ENCODE data around the gene EXOSC9.
A peak's percentile ranks its signal among the peaks of the same experiment; 100 is the strongest.
"Not testable (repeated sequence)": the region's sequence is repeated elsewhere in the genome, so short reads cannot be mapped to it uniquely, and the experiment has no call there.

The EXOSC9 gene

GRCh38 chr4:121800961-121801714 lies at the start of gene EXOSC9:
TSS of gene EXOSC9 (plus strand) at chr4:121801323. CDS start at chr4:121801425, 102 bp downstream.
- Histone ChIP-seq H3K9me3 (ENCODE audit: control insufficient read depth, low read depth, low read length) (no peaks in the 10 kb centered on the region), H3K36me3 (ENCODE audit: control insufficient read depth, low read depth, low read length) (peaks cover 32% of the 10 kb centered on the region), H3K4me3 (ENCODE audit: low read length) (peak within 1 kb of the TSS; percentile 98), H3K27me3 (ENCODE audit: control insufficient read depth, insufficient read depth, low read length) (no peaks in the 10 kb centered on the region), H3K27ac (ENCODE audit: low read length) (peak within 1 kb of the TSS; percentile 94), H3K9ac (ENCODE audit: low read length) (peak within 1 kb of the TSS; percentile 99), H3K4me1 (ENCODE audit: control insufficient read depth, low read depth, low read length) (peaks cover 12% of the 10 kb centered on the region)

GRCh38 chr4:121752142-121752541 lies 49.0 kb upstream of the EXOSC9 start:
- not testable (repeated sequence) for H3K36me3 ChIP-seq (ENCODE audit: control insufficient read depth, low read depth, low read length); H3K4me3 ChIP-seq (ENCODE audit: low read length); H3K9me3 ChIP-seq (ENCODE audit: control insufficient read depth, low read depth, low read length); H3K9ac ChIP-seq (ENCODE audit: low read length); H3K27ac ChIP-seq (ENCODE audit: low read length)
- H3K4me1 ChIP-seq (ENCODE audit: control insufficient read depth, low read depth, low read length) = peaks cover 16% of the 10 kb centered on the region
- H3K27me3 ChIP-seq (ENCODE audit: control insufficient read depth, insufficient read depth, low read length) = peaks cover 38% of the 10 kb centered on the region

GRCh38 chr4:121758925-121759568 lies 42.1 kb upstream of the EXOSC9 start:
- Histone ChIP-seq H3K27me3 (ENCODE audit: control insufficient read depth, insufficient read depth, low read length) (peaks cover 27% of the 10 kb centered on the region), H3K9ac (ENCODE audit: low read length) (no peak overlapping the region), H3K27ac (ENCODE audit: low read length) (no peak overlapping the region), H3K4me3 (ENCODE audit: low read length) (no peak overlapping the region), H3K36me3 (ENCODE audit: control insufficient read depth, low read depth, low read length) (no peaks in the 10 kb centered on the region), H3K9me3 (ENCODE audit: control insufficient read depth, low read depth, low read length) (no peaks in the 10 kb centered on the region), H3K4me1 (ENCODE audit: control insufficient read depth, low read depth, low read length) (no peaks in the 10 kb centered on the region)

- Histone ChIP-seq H3K27ac (ENCODE audit: low read length) (no peak overlapping the region), H3K4me1 (ENCODE audit: control insufficient read depth, low read depth, low read length) (peaks cover under 1% of the 10 kb centered on the region), H3K9me3 (ENCODE audit: control insufficient read depth, low read depth, low read length) (no peaks in the 10 kb centered on the region), H3K4me3 (ENCODE audit: low read length) (no peak overlapping the region), H3K27me3 (ENCODE audit: control insufficient read depth, insufficient read depth, low read length) (peaks cover 39% of the 10 kb centered on the region), H3K9ac (ENCODE audit: low read length) (no peak overlapping the region), H3K36me3 (ENCODE audit: control insufficient read depth, low read depth, low read length) (no peaks in the 10 kb centered on the region)
Measured at GRCh38 chr4:121760205-121760604, 40.9 kb upstream of the EXOSC9 start.

- Histone ChIP-seq H3K27ac (ENCODE audit: low read length) (no peak overlapping the region), H3K4me1 (ENCODE audit: control insufficient read depth, low read depth, low read length) (peaks cover 11% of the 10 kb centered on the region), H3K9me3 (ENCODE audit: control insufficient read depth, low read depth, low read length) (no peaks in the 10 kb centered on the region), H3K36me3 (ENCODE audit: control insufficient read depth, low read depth, low read length) (no peaks in the 10 kb centered on the region), H3K27me3 (ENCODE audit: control insufficient read depth, insufficient read depth, low read length) (peaks cover 69% of the 10 kb centered on the region), H3K4me3 (ENCODE audit: low read length) (peak overlapping the region; percentile 77), H3K9ac (ENCODE audit: low read length) (peak overlapping the region; percentile 46)
Measured at GRCh38 chr4:121764303-121764701, 36.8 kb upstream of the EXOSC9 start.

GRCh38 chr4:121764702-121765367 lies 36.3 kb upstream of the EXOSC9 start, which contains the start of gene SMIM43:
TSS of gene SMIM43 (minus strand) at chr4:121765164. CDS start at chr4:121765105, 59 bp downstream.
- no peaks in the 10 kb centered on the region for H3K9me3 ChIP-seq (ENCODE audit: control insufficient read depth, low read depth, low read length)
- H3K27me3 ChIP-seq (ENCODE audit: control insufficient read depth, insufficient read depth, low read length) = peaks cover 69% of the 10 kb centered on the region
- H3K4me3 ChIP-seq (ENCODE audit: low read length) = peak within 1 kb of the TSS; percentile 77
- H3K9ac ChIP-seq (ENCODE audit: low read length) = peak within 1 kb of the TSS; percentile 46
- no peaks in the 10 kb centered on the region for H3K36me3 ChIP-seq (ENCODE audit: control insufficient read depth, low read depth, low read length)
- no peak within 1 kb of the TSS for H3K27ac ChIP-seq (ENCODE audit: low read length)
- H3K4me1 ChIP-seq (ENCODE audit: control insufficient read depth, low read depth, low read length) = peaks cover 11% of the 10 kb centered on the region

- H3K4me1 ChIP-seq (ENCODE audit: control insufficient read depth, low read depth, low read length) = peaks cover 11% of the 10 kb centered on the region
- peak overlapping the region; percentile 77 for H3K4me3 ChIP-seq (ENCODE audit: low read length)
- H3K9ac ChIP-seq (ENCODE audit: low read length) = peak overlapping the region; percentile 46
- H3K36me3 ChIP-seq (ENCODE audit: control insufficient read depth, low read depth, low read length) = no peaks in the 10 kb centered on the region
- no peak overlapping the region for H3K27ac ChIP-seq (ENCODE audit: low read length)
- peaks cover 69% of the 10 kb centered on the region for H3K27me3 ChIP-seq (ENCODE audit: control insufficient read depth, insufficient read depth, low read length)
- no peaks in the 10 kb centered on the region for H3K9me3 ChIP-seq (ENCODE audit: control insufficient read depth, low read depth, low read length)
Measured at GRCh38 chr4:121765368-121765705, 35.8 kb upstream of the EXOSC9 start.

GRCh38 chr4:121765971-121766538 lies 35.1 kb upstream of the EXOSC9 start:
- Histone ChIP-seq H3K9me3 (ENCODE audit: control insufficient read depth, low read depth, low read length) (no peaks in the 10 kb centered on the region), H3K36me3 (ENCODE audit: control insufficient read depth, low read depth, low read length) (no peaks in the 10 kb centered on the region), H3K9ac (ENCODE audit: low read length) (no peak overlapping the region), H3K4me1 (ENCODE audit: control insufficient read depth, low read depth, low read length) (peaks cover 11% of the 10 kb centered on the region), H3K27me3 (ENCODE audit: control insufficient read depth, insufficient read depth, low read length) (peaks cover 64% of the 10 kb centered on the region), H3K4me3 (ENCODE audit: low read length) (peak overlapping the region; percentile 77), H3K27ac (ENCODE audit: low read length) (no peak overlapping the region)

- Histone ChIP-seq H3K4me1 (ENCODE audit: control insufficient read depth, low read depth, low read length) (peaks cover 11% of the 10 kb centered on the region), H3K4me3 (ENCODE audit: low read length) (no peak overlapping the region), H3K27ac (ENCODE audit: low read length) (no peak overlapping the region), H3K9ac (ENCODE audit: low read length) (no peak overlapping the region), H3K9me3 (ENCODE audit: control insufficient read depth, low read depth, low read length) (no peaks in the 10 kb centered on the region), H3K36me3 (ENCODE audit: control insufficient read depth, low read depth, low read length) (no peaks in the 10 kb centered on the region), H3K27me3 (ENCODE audit: control insufficient read depth, insufficient read depth, low read length) (peaks cover 61% of the 10 kb centered on the region)
Measured at GRCh38 chr4:121767166-121767565, 34.0 kb upstream of the EXOSC9 start.

- Histone ChIP-seq H3K9ac (ENCODE audit: low read length) (no peak overlapping the region), H3K27me3 (ENCODE audit: control insufficient read depth, insufficient read depth, low read length) (peaks cover 39% of the 10 kb centered on the region), H3K27ac (ENCODE audit: low read length) (no peak overlapping the region)
Measured at GRCh38 chr4:121769341-121769740, 31.8 kb upstream of the EXOSC9 start.

GRCh38 chr4:121771869-121772268 lies 29.3 kb upstream of the EXOSC9 start:
- no peak overlapping the region for H3K4me3 ChIP-seq (ENCODE audit: low read length)
- H3K9ac ChIP-seq (ENCODE audit: low read length) = no peak overlapping the region
- peaks cover 14% of the 10 kb centered on the region for H3K27me3 ChIP-seq (ENCODE audit: control insufficient read depth, insufficient read depth, low read length)

More at GRCh38 chr4:121769341-121769740, 31.8 kb upstream of the EXOSC9 start:
- Histone ChIP-seq H3K9me3 (ENCODE audit: control insufficient read depth, low read depth, low read length) (no peaks in the 10 kb centered on the region), H3K4me3 (ENCODE audit: low read length) (no peak overlapping the region), H3K4me1 (ENCODE audit: control insufficient read depth, low read depth, low read length) (peaks cover 17% of the 10 kb centered on the region), H3K36me3 (ENCODE audit: control insufficient read depth, low read depth, low read length) (no peaks in the 10 kb centered on the region)

More at GRCh38 chr4:121771869-121772268, 29.3 kb upstream of the EXOSC9 start:
- Histone ChIP-seq H3K4me1 (ENCODE audit: control insufficient read depth, low read depth, low read length) (peaks cover 8% of the 10 kb centered on the region), H3K36me3 (ENCODE audit: control insufficient read depth, low read depth, low read length) (no peaks in the 10 kb centered on the region), H3K9me3 (ENCODE audit: control insufficient read depth, low read depth, low read length) (no peaks in the 10 kb centered on the region), H3K27ac (ENCODE audit: low read length) (no peak overlapping the region)
